GM03348 (cell line): ENCODE measurements around the gene MRPL36.

Experiments
- DNase-seq: peaks from one replicate; pipeline ENCODE4 v3.0.0; 2012; ENCODE audit warnings: low spot score

The MRPL36 gene

GRCh38 chr5:1764606-1764960 lies 35.1 kb downstream of the MRPL36 start:
- DNase-seq, result no peak

DNA sequence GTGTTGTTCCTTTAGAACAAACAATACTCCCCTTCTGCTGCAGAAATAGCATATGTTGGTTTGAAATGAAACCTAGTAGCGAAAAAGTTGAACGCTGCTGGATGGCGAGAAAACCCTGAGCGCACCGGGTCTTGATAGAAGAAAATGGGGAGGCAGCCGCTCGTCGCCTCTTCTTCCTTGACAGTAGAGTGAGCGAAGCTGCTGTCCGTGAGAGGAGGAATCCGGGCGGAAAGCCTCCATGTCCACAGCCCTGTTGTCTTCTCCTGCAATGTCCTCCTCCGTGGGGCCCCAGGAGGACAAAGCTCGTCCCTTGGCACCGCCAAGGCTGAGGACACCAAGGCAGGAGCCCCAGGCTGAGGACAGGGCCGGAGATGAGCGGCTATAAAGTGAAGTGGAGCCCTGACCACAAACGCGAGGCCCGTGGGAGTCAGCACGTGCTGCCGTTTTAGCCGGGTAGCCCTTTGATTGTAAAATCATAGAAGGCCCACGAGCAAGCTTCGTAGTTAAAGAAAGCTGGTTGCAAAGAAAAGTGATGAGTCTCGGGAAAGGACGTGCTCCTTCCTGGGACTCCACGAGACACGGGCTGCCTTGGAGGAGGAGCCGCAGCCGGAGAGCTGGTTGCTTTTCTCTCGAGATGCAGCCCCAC lies 35.6 kb downstream of the MRPL36 start:
- peak; percentile 31 for DNase-seq

GRCh38 chr5:1763548-1763911 lies 36.1 kb downstream of the MRPL36 start:
- peak; percentile 94 for DNase-seq

- DNase-seq, result no peak
Measured at GRCh38 chr5:1762883-1763547, 36.6 kb downstream of the MRPL36 start.

GRCh38 chr5:1762121-1762882 lies 37.3 kb downstream of the MRPL36 start:
- no peak for DNase-seq

- no peak for DNase-seq
Measured at GRCh38 chr5:1761453-1761755, 38.2 kb downstream of the MRPL36 start.

- DNase-seq, result no peak
Measured at GRCh38 chr5:1760656-1761452, 38.8 kb downstream of the MRPL36 start.

- DNase-seq, result no peak
Measured at GRCh38 chr5:1760231-1760630, 39.4 kb downstream of the MRPL36 start.

- no peak for DNase-seq
Measured at GRCh38 chr5:1759378-1759970, 40.2 kb downstream of the MRPL36 start.

DNA sequence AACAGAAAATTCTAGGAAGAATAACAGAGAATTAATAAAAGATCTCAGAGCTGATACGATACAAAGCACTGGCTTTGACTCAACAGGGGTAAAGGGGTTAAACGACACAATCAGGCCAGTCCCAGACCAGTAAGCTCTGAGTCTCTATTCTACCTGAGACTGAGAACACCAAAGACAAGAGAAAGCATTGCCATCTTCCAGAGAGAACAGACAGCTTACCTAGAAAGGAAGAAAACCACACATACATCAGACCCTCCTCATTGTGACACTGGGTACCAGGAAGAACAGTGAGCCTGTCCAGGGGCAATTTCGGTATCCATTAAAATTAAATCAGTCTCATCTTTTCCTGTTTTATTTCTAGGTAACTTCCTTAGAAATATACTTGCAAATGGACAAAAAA lies 41.1 kb downstream of the MRPL36 start:
- DNase-seq, result no peak

DNA sequence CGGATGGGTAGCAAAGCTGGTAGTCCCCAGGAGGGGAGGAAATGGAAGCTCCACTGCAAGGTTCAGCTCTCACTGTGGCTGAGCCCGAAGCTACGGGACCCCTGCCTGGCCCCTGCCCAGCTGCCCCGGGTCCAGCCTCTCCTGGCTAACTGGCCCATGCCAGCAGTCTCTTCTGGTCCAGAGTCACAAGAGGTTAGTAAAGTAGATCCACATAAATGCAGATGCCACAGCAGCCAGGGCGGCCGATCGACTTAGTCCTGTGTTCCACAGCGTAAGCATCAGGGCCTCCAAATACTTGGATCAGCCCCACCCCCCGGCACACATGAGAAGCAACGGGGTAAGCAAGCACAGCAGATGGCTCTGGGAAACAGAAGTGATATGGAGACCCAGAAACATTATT lies 42.1 kb downstream of the MRPL36 start:
- no peak for DNase-seq

- no peak for DNase-seq
Measured at GRCh38 chr5:1756481-1756880, 43.2 kb downstream of the MRPL36 start.

GRCh38 chr5:1755321-1755949 lies 44.2 kb downstream of the MRPL36 start:
- DNase-seq, result no peak

- no peak for DNase-seq
Measured at GRCh38 chr5:1754531-1755220, 45.0 kb downstream of the MRPL36 start.

GRCh38 chr5:1753490-1753889 lies 46.1 kb downstream of the MRPL36 start:
- DNase-seq, result no peak

GRCh38 chr5:1752881-1753280 lies 46.8 kb downstream of the MRPL36 start:
- DNase-seq, result no peak

DNA sequence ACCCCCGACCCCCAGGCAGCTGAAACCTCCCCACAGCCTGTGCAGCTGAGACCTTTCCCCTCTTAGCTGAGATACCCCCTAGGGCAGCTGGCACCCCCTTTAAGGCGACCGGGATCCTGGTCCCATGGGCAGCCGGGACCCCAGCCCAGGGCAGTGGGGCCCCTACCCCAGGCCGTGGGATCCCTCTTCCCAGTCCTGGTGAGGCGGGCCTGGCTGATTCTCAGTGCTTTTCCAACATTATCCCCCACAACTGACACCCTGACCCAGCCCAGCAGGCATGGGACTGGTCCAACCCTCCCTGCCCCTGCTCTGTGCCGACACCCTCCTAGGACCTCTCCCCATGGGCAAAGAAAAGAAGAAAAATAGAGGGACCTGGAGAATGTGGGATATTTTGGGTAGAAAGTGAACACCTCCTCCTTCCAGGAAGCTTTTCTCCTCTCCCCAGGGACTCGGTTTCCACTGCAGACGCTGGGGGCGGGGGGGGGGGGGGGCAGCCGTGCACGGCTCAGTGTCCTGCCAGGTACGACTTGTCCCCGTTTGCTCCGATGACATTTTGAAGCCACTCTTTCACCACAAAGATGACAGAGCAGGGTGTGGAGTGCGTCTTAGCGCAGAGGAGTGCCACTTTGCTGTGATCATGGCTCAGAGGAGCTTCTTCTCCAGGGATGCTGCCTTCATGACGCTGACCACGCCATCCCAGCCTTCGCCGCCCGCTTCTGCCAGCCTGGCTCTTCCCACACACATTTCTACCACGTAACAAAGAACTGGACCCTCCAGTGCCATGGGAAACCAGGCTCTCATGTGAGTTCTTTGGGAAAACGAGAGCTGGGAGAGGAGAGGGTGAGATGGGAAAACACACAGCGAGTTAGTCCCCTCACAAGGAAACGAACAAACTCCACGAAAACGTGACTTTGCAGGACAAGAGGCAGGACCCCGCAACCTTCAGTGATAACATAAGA lies 47.5 kb downstream of the MRPL36 start:
- no peak for DNase-seq

GRCh38 chr5:1751026-1751863 lies 48.4 kb downstream of the MRPL36 start:
- DNase-seq, result no peak

- DNase-seq, result no peak
Measured at GRCh38 chr5:1750469-1750868, 49.2 kb downstream of the MRPL36 start.
